ENCODE measurements around the gene FERMT1. TPM values are rescaled to one million over a fixed set of nuclear protein-coding genes. Genes with fewer than 3 reads are reported as not detected.

The FERMT1 gene
- total RNA-seq, 1 donor from 2014 or later = 10.9 TPM

DNA sequence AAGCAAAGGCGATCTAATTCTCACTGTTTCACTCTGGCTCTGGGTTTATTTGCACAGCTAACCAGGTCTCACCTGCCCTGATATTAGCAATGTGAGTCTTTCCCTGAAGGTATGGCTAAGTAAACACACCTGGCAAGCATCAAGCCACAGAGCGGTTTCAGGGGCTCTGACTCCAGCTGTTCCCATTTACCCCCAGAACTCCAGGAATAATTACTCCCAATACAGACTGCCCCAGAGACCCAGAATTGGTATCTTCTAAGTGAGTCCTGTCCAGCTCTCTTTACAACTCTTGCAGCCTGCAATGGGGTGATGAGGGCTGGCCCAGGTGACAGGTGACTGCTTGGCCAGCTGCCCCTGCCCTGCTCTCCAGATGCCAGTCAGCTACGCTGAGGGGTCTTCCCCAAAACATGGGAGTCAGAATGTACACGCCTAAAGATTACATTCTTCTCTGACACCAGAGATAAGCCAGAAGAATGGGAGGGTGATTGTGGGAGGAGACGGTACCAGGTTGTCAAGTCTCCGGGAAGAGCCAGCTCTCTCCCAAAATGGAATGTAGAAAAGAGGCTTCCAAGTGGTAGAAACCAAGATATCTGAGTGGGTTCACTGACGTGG, 64.0 kb downstream of the FERMT1 start:
- Mint-ChIP-seq H3K4me3 (ENCODE audit: unreplicated experiment) (no peak overlapping the region), H3K9me3 (ENCODE audit: unreplicated experiment) (peaks cover 2% of the 10 kb centered on the region), H3K4me1 (ENCODE audit: low read depth, unreplicated experiment) (peaks cover 5% of the 10 kb centered on the region), H3K27ac (ENCODE audit: unreplicated experiment) (no peak overlapping the region), H3K36me3 (ENCODE audit: low read depth, unreplicated experiment) (no peaks in the 10 kb centered on the region), H3K27me3 (ENCODE audit: low read depth, unreplicated experiment) (peaks cover 16% of the 10 kb centered on the region)
- DNase-seq (ENCODE audit: low read depth) (peak; percentile 12), FAIRE-seq (no peak)
- no peaks in the 10 kb centered on the region for H4K20me1 ChIP-seq (ENCODE audit: insufficient read depth, low read length)
- H3K36me3 ChIP-seq (ENCODE audit: insufficient read depth, low read length) = no peaks in the 10 kb centered on the region
- peaks cover 3% of the 10 kb centered on the region for H3K4me1 ChIP-seq (ENCODE audit: insufficient read depth, low read length)
- TF ChIP-seq, protein P1, sequence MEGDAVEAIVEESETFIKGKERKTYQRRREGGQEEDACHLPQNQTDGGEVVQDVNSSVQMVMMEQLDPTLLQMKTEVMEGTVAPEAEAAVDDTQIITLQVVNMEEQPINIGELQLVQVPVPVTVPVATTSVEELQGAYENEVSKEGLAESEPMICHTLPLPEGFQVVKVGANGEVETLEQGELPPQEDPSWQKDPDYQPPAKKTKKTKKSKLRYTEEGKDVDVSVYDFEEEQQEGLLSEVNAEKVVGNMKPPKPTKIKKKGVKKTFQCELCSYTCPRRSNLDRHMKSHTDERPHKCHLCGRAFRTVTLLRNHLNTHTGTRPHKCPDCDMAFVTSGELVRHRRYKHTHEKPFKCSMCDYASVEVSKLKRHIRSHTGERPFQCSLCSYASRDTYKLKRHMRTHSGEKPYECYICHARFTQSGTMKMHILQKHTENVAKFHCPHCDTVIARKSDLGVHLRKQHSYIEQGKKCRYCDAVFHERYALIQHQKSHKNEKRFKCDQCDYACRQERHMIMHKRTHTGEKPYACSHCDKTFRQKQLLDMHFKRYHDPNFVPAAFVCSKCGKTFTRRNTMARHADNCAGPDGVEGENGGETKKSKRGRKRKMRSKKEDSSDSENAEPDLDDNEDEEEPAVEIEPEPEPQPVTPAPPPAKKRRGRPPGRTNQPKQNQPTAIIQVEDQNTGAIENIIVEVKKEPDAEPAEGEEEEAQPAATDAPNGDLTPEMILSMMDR (IDR thresholded peaks at IDR 0.05; ENCODE audit: insufficient read depth, low read depth, low read length) = no peak
- no peak for TF ChIP-seq EZH2 (IDR thresholded peaks at IDR 0.05; ENCODE audit: insufficient read depth, low read length)
- no peaks in the 10 kb centered on the region for H3K79me2 ChIP-seq (ENCODE audit: insufficient read depth, low read length)
- H3K9me3 ChIP-seq (ENCODE audit: insufficient read depth, low read depth, low read length) = no peaks in the 10 kb centered on the region
- no peak overlapping the region for H2AFZ ChIP-seq (ENCODE audit: low read depth, low read length)
- H3K27ac ChIP-seq (ENCODE audit: low read depth, low read length) = no peak overlapping the region
- peaks cover 6% of the 10 kb centered on the region for H3K27me3 ChIP-seq (ENCODE audit: insufficient read depth, low read length)
- H3K4me2 ChIP-seq (ENCODE audit: low read length) = no peak overlapping the region
- no peak overlapping the region for H3K4me3 ChIP-seq (ENCODE audit: insufficient read depth, low read depth, low read length)
- H3K9ac ChIP-seq (ENCODE audit: low read length) = no peak overlapping the region

DNA sequence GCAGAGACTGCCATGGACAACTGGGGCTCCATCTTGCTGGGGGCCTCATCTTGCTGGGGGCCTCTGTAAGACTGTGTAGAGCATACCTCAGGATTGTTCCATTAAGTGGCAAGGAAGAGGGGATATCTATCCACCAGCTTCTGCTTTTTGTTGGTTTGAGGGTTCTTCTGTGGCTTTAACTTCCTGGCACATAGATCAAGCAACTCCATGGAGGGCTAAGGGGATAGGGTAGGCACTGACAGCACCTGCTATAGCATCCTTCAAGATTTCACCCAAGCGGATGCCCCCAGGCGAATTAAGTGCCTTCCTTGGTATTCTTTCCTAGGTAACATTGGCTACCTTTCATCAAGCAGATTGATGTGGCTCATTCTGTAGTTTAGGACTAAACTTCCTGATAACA, 65.1 kb downstream of the FERMT1 start:
- no peak for FAIRE-seq
- peaks cover 12% of the 10 kb centered on the region for H3K27me3 ChIP-seq (ENCODE audit: insufficient read depth, low read length)
- Mint-ChIP-seq H3K27me3 (ENCODE audit: low read depth, unreplicated experiment) (peaks cover 22% of the 10 kb centered on the region), H3K27ac (ENCODE audit: unreplicated experiment) (no peak overlapping the region), H3K4me1 (ENCODE audit: low read depth, unreplicated experiment) (peaks cover 10% of the 10 kb centered on the region), H3K4me3 (ENCODE audit: unreplicated experiment) (no peak overlapping the region), H3K36me3 (ENCODE audit: low read depth, unreplicated experiment) (no peaks in the 10 kb centered on the region), H3K9me3 (ENCODE audit: unreplicated experiment) (no peaks in the 10 kb centered on the region)
- H3K4me2 ChIP-seq (ENCODE audit: low read length) = no peak overlapping the region
- H3K36me3 ChIP-seq (ENCODE audit: insufficient read depth, low read length) = no peaks in the 10 kb centered on the region
- DNase-seq (ENCODE audit: low read depth) = no peak
- H2AFZ ChIP-seq (ENCODE audit: low read depth, low read length) = no peak overlapping the region
- H3K4me1 ChIP-seq (ENCODE audit: insufficient read depth, low read length) = peaks cover 12% of the 10 kb centered on the region
- H3K4me3 ChIP-seq (ENCODE audit: insufficient read depth, low read depth, low read length) = no peak overlapping the region
- no peaks in the 10 kb centered on the region for H3K79me2 ChIP-seq (ENCODE audit: insufficient read depth, low read length)
- H3K9me3 ChIP-seq (ENCODE audit: insufficient read depth, low read depth, low read length) = no peaks in the 10 kb centered on the region
- H4K20me1 ChIP-seq (ENCODE audit: insufficient read depth, low read length) = no peaks in the 10 kb centered on the region
- no peak overlapping the region for H3K9ac ChIP-seq (ENCODE audit: low read length)
- H3K27ac ChIP-seq (ENCODE audit: low read depth, low read length) = no peak overlapping the region
- TF ChIP-seq EZH2 (IDR thresholded peaks at IDR 0.05; ENCODE audit: insufficient read depth, low read length) = no peak
- TF ChIP-seq, protein P1 (IDR thresholded peaks at IDR 0.05; ENCODE audit: insufficient read depth, low read depth, low read length) = no peak

DNA sequence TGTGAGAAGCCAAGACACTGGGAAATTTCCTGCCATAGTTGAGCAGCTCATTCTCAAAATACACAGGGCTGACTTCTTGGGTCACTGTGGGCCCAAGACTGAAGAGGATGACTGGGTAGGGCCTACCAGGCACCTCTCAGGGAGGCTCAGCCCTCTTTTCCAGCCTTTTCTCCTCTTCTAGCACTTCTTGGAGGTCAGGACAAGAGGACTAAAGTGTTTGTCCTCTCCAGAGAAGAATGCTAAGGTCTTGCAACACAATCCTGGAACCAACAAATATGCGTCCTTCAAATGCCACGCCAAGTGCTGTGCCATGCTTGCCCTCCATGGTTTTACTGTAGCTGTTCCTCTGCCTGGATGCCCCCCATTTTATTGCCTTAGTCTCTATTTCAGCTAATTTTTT, 65.7 kb downstream of the FERMT1 start:
- H3K27me3 ChIP-seq (ENCODE audit: insufficient read depth, low read length) = peaks cover 12% of the 10 kb centered on the region
- Mint-ChIP-seq H3K27ac (ENCODE audit: unreplicated experiment) (no peak overlapping the region), H3K36me3 (ENCODE audit: low read depth, unreplicated experiment) (no peaks in the 10 kb centered on the region), H3K9me3 (ENCODE audit: unreplicated experiment) (no peaks in the 10 kb centered on the region), H3K4me1 (ENCODE audit: low read depth, unreplicated experiment) (peaks cover 10% of the 10 kb centered on the region), H3K27me3 (ENCODE audit: low read depth, unreplicated experiment) (peaks cover 22% of the 10 kb centered on the region), H3K4me3 (ENCODE audit: unreplicated experiment) (no peak overlapping the region)
- no peak overlapping the region for H2AFZ ChIP-seq (ENCODE audit: low read depth, low read length)
- no peaks in the 10 kb centered on the region for H4K20me1 ChIP-seq (ENCODE audit: insufficient read depth, low read length)
- FAIRE-seq (no peak), DNase-seq (ENCODE audit: low read depth) (no peak)
- H3K4me1 ChIP-seq (ENCODE audit: insufficient read depth, low read length) = peaks cover 17% of the 10 kb centered on the region
- H3K9ac ChIP-seq (ENCODE audit: low read length) = no peak overlapping the region
- no peaks in the 10 kb centered on the region for H3K36me3 ChIP-seq (ENCODE audit: insufficient read depth, low read length)
- no peaks in the 10 kb centered on the region for H3K9me3 ChIP-seq (ENCODE audit: insufficient read depth, low read depth, low read length)
- H3K4me3 ChIP-seq (ENCODE audit: insufficient read depth, low read depth, low read length) = no peak overlapping the region
- H3K4me2 ChIP-seq (ENCODE audit: low read length) = no peak overlapping the region
- TF ChIP-seq, protein P1 (IDR thresholded peaks at IDR 0.05; ENCODE audit: insufficient read depth, low read depth, low read length) = no peak
- TF ChIP-seq EZH2 (IDR thresholded peaks at IDR 0.05; ENCODE audit: insufficient read depth, low read length) = no peak
- H3K79me2 ChIP-seq (ENCODE audit: insufficient read depth, low read length) = no peaks in the 10 kb centered on the region
- no peak overlapping the region for H3K27ac ChIP-seq (ENCODE audit: low read depth, low read length)

Measured in astrocyte (in vitro differentiated cells and primary cell).